22Rv1 (cell line): ENCODE results near the gene PADI2.

Experiments
- H3K27ac ChIP-seq: fragments of 450-650 bp; 2 replicates; pipeline ENCODE4 v1.5.1; 2017
- CTCF ChIP-seq: fragments of 450-650 bp; IDR thresholded peaks from 2 replicates; pipeline ENCODE4 v1.5.1; 2017; ENCODE audit warnings: mild to moderate bottlenecking
- ZFX ChIP-seq: fragments of 450-650 bp; IDR thresholded peaks from 2 replicates; pipeline ENCODE4 v1.6.1; 2017; ENCODE audit warnings: antibody characterized with exemption, borderline replicate concordance

Gene PADI2

DNA sequence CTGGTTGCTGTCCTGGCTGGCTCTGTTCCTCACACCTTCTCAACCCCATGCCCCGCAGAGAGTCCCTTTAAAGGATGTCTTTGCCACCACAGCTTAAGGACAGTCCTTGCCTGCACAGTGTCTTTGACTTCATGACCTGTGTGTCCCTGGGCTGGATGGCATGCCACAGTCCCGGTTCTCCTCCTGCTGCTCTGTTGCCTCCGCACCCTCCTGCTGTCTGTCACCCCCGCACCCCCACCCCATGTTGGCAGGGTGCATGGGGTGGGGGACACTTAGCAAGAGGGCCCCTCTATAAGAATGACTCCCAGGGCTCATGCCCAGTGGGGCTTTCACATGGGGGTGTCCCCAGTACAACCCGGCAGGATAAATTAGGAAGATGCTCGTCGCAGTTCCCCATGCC, 44.1 kb upstream of the PADI2 start:
- H3K27ac ChIP-seq = no peak overlapping the region
- TF ChIP-seq ZFX (no peak), CTCF (no peak)

- H3K27ac ChIP-seq = no peak overlapping the region
- TF ChIP-seq ZFX (no peak), CTCF (no peak)
Observed at GRCh38 chr1:17162941-17163340, 43.7 kb upstream of the PADI2 start.

DNA sequence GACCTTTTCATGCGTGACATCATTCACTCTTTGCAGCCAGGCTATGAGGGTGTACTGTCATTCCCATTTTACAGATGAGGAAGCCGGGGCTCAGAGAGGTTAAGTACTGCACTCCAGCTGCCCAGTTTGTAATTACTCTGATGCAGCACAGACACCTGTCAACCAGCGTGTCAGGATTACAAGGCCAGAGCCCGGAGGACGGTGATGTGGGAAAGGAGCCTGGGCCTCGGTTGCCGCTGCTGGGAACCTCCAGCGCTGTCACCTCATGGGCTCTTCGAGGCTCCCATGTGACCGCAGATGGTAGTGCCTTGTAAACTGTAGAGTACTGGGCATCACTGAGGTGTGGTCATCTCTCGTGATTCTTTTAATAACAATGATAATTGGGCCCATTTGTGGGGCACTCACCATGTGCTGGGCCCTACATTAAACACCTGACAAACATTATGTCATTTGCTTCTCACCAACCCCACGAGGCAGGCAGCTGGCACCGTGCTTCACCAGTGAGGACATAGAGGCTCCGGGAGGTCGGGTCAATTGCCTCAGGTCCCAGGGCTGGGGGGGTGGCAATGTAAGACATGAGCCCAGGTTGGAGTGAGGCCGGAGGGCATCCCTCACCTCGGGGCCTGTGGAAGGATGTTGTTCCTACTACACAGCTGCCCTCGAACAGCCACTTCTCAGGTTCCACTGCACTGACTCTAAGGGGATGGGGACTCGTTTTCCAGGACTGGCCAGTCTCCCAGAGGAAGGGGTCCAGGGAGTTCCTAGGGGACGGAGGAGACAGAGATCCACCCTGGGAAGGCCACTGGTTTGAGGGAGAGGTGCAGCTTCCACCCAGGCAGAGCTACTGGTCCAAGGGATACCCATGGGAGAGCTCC, 42.9 kb upstream of the PADI2 start:
- no peak overlapping the region for H3K27ac ChIP-seq
- TF ChIP-seq ZFX (no peak), CTCF (no peak)

DNA sequence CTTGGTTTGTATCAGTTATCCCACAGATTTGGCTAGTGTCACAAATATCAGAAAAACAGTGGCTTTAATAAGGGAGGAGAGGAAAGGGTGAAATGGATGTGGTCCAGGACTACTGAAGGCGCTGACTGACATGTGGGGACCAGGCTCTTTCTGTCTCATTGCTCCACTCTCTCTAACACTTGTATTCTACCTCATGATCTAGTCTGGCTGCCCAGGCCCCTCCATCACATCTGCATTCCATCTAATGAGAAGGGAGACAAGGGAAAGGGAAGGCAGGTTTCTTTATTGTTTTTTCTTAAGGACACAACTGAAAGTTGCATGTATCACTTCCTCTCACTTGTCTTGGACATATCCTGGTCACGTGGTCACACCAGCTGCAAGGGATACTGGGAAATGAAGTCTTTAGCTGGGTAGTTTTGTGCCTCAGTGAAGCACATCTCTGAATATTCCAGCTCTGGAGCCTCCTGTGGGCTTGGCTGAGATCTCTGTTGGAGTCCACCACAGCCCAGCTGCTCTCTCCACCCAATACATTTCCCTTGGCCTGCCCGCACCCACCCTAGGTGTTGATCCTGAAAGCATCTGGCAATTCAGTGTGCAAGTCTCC, 42.0 kb upstream of the PADI2 start:
- H3K27ac ChIP-seq = no peak overlapping the region
- TF ChIP-seq ZFX (no peak), CTCF (no peak)

GRCh38 chr1:17158961-17159360, 39.7 kb upstream of the PADI2 start:
- no peak for TF ChIP-seq ZFX
- no peak for TF ChIP-seq CTCF
- H3K27ac ChIP-seq = no peak overlapping the region

DNA sequence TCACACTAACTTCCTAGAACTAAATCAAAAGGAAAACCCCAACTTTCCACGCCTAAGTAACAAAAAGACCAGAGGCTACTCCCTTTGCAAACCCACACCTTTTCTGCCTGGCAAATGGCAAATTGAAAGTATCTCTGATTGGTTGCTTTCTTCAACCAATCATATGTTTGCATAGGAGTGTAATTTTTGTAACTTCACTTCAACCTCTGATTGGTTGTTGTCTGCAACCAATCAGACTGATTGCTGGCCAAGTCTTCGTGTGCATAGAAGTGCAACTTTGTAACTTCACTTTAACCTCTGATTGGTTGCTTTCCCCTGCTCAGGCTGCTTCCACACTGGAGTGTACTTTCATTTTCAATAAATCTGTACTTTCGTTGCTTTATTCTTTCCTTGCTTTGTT, 36.9 kb upstream of the PADI2 start:
- no peak for TF ChIP-seq ZFX
- TF ChIP-seq CTCF = no peak
- no peak overlapping the region for H3K27ac ChIP-seq

GRCh38 chr1:17155257-17155920, 36.1 kb upstream of the PADI2 start:
- H3K27ac ChIP-seq = no peak overlapping the region
- TF ChIP-seq CTCF (no peak), ZFX (no peak)
